Measurements from ENCODE around the gene PEX6.
"Not testable (repeated sequence)": the region's sequence is repeated elsewhere in the genome, so short reads cannot be mapped to it uniquely, and the experiment has no call there.

PEX6 gene

GRCh38 chr6:42998205-42998604 lies 19.2 kb upstream of the PEX6 start:
- not testable (repeated sequence) for DNase-seq

DNA sequence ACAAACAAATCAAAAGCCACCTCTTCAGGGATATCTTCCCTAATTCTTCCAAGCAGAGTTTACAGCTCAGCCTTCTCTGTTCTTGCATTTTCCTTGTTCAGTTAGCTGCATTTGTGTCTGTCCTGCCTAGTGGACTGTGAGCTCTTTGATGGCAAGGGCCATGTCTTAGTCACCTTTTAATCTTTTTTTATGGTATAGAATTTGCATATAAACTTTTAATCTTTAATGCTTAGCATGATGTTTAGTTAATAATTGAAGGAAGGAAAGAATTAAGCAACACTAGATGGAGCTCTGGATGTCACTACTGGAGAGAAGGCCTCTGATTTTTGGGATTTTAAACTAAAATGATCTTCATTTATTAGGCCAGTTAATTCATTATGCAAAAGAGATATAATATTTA lies 17.5 kb upstream of the PEX6 start:
- DNase-seq, result no peak

- DNase-seq, result no peak
Measured at GRCh38 chr6:42993445-42993844, 14.5 kb upstream of the PEX6 start.

DNA sequence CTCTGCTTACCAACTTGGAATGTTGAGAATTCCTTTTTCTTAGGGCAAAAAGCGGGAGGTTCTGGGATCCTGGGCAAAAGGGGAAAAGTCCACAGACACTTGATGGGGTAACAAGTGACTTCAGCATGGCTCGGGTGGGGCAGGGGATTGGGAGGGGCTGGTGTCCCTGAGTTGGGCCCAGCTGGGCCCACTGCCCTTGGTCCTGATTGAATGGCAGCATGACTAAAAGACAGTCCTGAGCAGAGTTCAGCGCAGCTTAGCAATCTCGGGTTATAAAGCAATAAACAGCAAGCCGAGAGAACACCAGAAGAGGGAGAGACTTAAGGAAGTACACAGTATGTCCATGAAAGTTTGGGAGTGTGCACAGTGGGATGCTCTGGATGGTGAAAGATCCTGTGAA lies 10.9 kb upstream of the PEX6 start:
- no peak for DNase-seq

- no peak for DNase-seq
Measured at GRCh38 chr6:42988486-42989020, 9.6 kb upstream of the PEX6 start.

- DNase-seq, result no peak
Measured at GRCh38 chr6:42987533-42988451, 8.8 kb upstream of the PEX6 start.

DNA sequence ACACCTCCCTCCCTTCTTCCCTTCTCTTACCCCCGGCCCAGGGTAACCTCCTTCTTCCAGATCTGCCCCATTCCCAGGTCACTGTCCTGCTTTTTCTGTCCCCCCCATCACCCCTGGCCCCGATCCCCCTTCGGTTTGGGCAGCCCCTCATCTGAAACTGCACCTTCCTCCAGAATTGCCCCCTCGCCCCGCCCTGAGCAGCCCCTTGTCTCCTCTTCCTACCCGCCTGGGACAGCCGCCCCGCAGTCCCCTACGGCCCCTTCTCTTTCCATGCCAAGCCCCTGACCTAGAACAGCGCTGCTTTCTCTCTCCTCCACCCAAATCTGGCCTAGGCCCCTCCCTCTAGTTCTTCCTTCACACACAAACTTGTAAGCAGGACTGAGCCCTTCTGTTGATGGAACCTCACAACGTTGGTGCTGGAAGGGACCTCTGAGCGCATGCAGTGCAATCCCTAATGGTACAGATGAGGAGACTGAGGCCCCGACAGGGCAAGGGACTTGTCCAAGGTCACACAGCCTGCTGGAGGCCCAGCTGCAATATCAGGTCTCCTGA lies 6.0 kb upstream of the PEX6 start:
- DNase-seq, result peak; percentile 12

DNA sequence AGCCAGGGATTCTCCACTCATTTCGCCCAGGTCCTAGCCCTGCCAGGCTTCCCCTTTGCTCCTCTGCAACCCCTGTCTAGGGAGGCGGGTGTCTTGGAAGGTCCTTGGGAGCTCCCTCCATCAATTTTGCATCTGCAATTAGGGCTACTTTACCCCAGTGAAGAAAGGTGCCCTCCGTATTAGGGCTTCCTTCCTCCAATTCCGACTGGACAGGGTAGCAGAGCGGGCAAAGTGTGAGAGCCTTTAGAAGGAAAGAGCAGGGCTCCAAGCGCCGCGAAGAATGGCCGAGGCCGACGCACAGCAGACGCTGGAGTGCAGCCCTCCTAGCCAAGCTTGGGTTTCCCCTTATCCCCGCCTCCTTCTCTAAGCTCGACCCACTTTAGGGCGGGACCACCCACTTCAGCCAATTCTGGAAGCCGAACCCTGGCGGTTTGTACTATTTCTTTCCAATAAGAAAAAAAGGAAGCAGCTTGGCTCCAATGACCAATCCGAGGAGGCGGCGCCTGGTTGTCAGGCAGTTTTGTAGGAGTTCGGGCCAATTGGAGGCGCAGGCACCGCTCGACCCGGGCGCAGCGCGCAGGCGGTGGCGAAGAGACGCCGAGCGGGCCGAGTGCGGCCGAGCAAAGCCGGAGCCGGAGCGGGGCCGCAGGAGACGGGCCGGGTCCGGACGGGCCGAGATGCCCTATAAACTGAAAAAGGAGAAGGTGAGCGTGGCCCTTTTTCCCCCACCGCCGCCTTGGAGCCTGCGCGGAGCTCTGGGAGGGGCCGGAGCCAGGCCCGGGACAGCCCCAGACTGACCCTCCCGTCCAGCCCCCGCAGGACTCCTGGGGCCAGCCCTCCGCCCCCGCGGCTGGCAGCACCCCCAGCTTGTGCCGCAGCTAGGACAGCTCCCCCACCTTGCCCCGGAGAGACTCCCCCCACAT lies 5.3 kb upstream of the PEX6 start, which contains the start of gene PPP2R5D:
PPP2R5D (plus strand) TSS at position 570 of the 923 bp plus-strand sequence; CDS start at position 678, 108 bp downstream.
- DNase-seq, result peak; percentile 98

DNA sequence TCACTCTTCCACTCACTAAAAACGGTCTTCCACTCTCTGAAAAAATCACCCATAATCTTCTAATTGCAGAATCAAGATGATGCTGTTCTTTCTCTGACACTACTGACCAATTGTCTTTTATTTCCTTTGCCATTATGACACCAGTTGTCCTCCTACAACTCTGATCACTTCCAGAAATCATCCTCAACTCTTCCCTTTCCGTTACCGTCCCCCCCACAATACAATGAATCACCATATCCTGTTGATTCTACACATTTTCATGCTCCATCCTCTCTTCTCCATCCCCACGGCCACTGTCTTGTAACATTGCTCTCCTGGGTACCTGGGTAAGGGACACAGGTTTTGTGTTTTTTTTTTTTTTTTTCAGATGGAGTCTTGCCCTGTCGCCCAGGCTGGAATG lies 2.9 kb upstream of the PEX6 start:
- no peak for DNase-seq

- DNase-seq, result no peak
Measured at GRCh38 chr6:42979523-42980177, 669 bp upstream of the PEX6 start.

GRCh38 chr6:42978487-42978838 lies 518 bp downstream of the PEX6 start:
- peak; percentile 15 for DNase-seq

DNA sequence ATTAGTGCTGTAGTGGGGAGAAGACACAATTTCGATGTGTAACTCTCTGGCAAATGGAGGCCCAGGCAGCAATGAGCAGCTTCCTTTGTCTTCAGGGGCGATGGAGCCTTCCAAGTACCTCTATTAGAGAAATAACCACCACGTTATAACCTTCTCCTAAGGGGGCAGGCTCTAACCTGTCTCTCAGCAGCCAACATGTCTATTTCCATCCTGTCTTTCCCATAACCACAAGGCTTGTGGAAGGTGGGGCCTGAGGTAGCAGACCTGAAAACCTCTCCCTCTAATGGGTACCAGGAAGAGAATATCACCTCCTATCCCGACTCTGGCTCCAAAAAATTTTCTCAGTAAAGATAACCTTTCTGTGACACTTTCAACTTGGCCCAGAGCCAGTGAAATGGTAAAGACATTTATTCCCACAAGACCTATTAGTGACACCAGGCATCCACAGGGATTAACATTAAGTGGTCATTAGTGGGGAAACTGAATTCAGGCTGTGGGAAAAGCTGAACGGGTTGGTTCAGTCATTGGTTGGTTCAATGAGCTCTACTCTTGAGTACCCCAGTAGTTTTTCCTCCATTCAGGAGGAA lies 4.0 kb downstream of the PEX6 start:
- no peak for DNase-seq

GRCh38 chr6:42973926-42974325 lies 5.1 kb downstream of the PEX6 start:
- no peak for DNase-seq

GRCh38 chr6:42971746-42972327 lies 7.1 kb downstream of the PEX6 start:
- no peak for DNase-seq

DNA sequence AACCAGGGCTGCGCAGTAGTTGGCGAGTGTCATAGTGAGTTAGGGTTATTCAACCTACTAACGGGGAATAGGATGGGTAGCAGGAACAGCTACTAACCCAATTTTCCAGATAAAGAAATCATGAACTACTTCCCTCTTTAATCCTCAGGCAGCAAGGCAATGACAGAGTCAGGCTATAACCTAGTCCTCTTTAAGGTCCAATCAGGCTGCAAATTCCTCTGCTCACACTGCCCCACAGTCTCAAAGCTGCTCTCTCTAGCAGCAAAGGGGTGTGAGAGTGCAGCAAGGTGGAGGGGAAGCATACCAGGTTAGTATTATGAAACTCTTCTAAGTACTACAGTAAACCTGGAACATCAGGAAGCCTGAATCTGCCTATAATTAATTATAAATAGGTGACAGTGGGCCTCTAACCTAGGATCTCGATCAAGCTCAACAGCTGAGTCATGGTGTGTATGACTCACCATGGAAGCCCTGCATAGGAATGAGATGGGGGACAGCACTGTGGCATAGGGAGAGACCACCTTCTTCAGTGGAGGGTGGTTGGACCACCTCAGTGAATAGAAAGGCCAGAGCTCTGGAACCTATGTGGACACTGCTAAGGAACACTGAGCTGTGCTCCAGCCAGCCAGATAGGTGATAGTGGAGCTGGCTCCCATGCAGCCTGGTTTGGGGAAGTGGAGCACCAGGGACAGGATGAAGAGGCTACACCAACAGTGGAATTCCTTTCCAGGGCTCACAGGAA lies 7.9 kb downstream of the PEX6 start:
- DNase-seq, result no peak

GRCh38 chr6:42969934-42970333 lies 9.0 kb downstream of the PEX6 start:
- no peak for DNase-seq

DNA sequence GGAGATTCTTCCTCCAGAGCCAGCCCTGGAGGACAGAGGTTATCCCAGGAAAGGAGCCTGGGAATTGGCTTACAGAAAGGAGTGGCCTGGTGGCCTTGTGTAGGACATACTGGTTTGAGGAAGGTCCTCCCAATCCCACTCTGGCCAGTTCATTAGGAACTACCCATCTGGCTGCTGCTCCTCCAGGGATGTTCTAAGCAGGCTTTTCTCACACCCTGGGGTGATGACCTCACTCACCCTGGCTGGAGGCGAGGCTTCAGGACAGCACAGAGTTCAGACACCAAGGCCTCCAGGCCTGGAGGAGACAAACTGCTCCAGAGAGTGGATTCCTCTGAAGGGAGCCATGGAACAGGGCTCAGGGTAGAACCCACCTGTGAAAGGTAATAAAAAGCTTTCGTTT lies 9.6 kb downstream of the PEX6 start:
- DNase-seq, result no peak

GRCh38 chr6:42968783-42969182 lies 10.2 kb downstream of the PEX6 start:
- no peak for DNase-seq

- DNase-seq, result no peak
Measured at GRCh38 chr6:42968126-42968701, 10.8 kb downstream of the PEX6 start.

DNA sequence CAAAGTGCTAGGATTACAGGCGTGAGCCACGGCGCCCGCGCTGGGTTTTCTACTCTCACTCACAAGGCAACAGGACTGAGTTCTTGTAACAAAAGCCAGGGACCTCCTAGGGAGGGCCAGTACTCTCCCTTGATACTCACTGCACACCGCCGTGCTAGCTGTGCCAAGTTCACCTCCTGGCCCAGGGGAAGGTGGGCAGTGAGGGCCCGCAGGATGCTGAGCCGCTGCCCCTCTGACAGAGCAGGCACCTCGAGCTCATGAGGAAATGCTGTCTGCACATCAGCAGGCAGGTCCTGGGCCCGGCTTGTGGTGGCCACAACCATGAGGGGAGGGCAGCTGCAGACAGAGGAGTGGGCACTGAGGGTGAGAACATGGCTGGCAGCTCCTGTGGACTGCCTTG lies 11.8 kb downstream of the PEX6 start:
- DNase-seq, result no peak

GRCh38 chr6:42966571-42966970 lies 12.4 kb downstream of the PEX6 start:
- no peak for DNase-seq

Data from activated naive CD4-positive, alpha-beta T cell treated with anti-CD3 and anti-CD28 coated beads, Interleukin-2, amount 50 U/mL, for 16 hours (primary cell).